Measurements from ENCODE around the gene PKP1.

DNA sequence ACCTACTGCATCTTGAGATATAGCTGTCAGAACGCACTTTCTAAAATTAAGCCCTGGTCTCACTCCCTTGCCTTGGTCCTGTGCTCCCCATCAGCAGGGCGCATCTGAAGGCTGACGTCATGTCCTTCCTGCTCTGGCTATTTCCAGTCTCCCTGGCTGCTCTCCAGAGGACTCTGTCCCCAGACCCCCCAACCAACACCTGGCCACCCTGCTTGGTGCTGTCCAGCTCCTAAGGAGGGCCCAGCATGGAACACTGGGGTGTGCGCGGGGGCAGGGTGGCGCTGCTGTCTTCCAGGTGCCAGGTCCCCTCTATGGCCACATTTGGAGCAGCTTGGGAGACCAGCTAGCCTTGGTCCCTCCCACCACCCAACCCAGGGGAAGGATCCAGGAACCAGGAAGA is 85.9 kb downstream of the PKP1 start:
- TF ChIP-seq POLR2A (IDR thresholded peaks at IDR 0.05) (no peak), POLR2AphosphoS5 (IDR thresholded peaks at IDR 0.05) (no peak)
- TF ChIP-seq, protein P1, sequence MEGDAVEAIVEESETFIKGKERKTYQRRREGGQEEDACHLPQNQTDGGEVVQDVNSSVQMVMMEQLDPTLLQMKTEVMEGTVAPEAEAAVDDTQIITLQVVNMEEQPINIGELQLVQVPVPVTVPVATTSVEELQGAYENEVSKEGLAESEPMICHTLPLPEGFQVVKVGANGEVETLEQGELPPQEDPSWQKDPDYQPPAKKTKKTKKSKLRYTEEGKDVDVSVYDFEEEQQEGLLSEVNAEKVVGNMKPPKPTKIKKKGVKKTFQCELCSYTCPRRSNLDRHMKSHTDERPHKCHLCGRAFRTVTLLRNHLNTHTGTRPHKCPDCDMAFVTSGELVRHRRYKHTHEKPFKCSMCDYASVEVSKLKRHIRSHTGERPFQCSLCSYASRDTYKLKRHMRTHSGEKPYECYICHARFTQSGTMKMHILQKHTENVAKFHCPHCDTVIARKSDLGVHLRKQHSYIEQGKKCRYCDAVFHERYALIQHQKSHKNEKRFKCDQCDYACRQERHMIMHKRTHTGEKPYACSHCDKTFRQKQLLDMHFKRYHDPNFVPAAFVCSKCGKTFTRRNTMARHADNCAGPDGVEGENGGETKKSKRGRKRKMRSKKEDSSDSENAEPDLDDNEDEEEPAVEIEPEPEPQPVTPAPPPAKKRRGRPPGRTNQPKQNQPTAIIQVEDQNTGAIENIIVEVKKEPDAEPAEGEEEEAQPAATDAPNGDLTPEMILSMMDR (IDR thresholded peaks at IDR 0.05) = no peak
